Measurements from ENCODE around the gene ACOX2.

ACOX2 gene

DNA sequence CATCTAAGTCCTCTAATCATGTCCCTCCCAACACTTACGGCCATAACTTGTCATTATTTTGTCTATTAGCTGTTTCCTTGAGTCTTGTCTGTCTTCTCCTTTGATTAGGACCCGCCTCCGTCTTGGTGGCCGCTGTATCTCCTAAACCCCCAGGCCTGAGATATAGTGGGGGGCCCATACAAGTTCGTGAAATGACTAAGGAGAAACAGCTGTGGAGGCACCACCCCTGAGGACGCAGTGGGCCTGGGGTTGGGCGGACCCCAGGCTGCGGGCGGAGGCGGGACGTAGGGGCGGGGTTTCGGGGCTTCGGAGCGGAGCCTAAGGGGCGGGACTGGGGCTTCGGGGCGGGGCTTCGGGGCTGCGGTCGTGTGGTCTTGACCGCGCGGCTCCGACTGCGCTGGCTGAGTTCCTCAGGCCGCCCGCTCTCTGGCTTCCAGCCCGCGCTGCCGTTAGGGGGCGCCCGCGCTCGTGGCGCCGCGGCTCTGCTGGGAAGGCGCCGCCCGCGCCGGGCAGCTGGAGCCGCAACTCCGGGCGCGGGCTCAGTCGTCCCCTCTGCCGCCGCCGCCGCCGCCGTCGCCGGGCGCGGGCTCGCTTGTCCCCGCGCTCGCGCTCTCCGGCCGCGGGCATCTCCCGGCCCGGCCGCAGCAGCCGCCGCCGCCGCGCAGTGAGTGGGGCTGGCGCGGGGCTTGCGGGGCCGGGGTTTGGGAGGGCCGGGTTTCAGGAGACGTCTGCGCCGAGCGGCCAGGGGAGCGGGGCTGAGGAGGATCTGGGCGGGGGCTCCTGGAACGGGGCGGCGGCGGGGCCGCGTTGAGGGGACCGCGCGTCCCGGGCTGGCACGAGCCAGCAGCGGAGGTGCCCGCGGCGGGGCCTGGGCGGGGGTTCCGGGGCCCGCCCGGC is 45.2 kb downstream of the ACOX2 start, which contains the start of gene KCTD6:
TSS of gene KCTD6 (plus strand) at position 591 of the 897 bp plus-strand sequence. CDS start 6,660 bp downstream, outside the sequence.
- peak within 1 kb of the TSS; percentile 89 for H3K4me3 ChIP-seq (ENCODE audit: low read length)
- peak; percentile 93 for DNase-seq (ENCODE audit: low read depth)
- TF ChIP-seq, protein P1, sequence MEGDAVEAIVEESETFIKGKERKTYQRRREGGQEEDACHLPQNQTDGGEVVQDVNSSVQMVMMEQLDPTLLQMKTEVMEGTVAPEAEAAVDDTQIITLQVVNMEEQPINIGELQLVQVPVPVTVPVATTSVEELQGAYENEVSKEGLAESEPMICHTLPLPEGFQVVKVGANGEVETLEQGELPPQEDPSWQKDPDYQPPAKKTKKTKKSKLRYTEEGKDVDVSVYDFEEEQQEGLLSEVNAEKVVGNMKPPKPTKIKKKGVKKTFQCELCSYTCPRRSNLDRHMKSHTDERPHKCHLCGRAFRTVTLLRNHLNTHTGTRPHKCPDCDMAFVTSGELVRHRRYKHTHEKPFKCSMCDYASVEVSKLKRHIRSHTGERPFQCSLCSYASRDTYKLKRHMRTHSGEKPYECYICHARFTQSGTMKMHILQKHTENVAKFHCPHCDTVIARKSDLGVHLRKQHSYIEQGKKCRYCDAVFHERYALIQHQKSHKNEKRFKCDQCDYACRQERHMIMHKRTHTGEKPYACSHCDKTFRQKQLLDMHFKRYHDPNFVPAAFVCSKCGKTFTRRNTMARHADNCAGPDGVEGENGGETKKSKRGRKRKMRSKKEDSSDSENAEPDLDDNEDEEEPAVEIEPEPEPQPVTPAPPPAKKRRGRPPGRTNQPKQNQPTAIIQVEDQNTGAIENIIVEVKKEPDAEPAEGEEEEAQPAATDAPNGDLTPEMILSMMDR (conservative IDR thresholded peaks at IDR 0.05; ENCODE audit: low read length), result peak; percentile 38

- no peak for DNase-seq (ENCODE audit: low read depth)
- TF ChIP-seq, protein P1 (conservative IDR thresholded peaks at IDR 0.05; ENCODE audit: low read length), result no peak
- peak overlapping the region; percentile 46 for H3K4me3 ChIP-seq (ENCODE audit: low read length)
Observed at GRCh38 chr3:58490860-58491501, 46.0 kb downstream of the ACOX2 start.

DNA sequence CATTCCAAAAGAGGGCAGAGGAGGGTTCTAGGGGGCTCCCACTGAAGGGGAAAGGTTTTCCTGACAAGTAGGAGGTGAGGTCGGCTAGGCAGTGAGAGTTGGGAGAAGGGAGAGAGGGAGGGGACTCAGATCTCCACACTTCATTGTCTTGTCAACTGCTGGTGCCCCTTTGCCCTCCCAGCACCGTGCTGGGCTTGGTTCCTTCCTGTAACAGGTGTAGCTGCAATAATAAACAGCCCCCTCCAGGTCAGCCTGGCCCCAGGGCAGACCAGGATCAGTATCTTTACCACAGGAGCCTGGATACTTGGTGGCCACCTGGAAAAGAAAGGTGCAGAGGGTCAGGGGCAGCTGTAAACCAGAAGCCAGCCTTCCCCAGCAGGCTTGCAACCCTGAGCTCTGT is 48.0 kb downstream of the ACOX2 start:
- no peak for DNase-seq (ENCODE audit: low read depth)
- no peak overlapping the region for H3K4me3 ChIP-seq (ENCODE audit: low read length)
- TF ChIP-seq, protein P1 (conservative IDR thresholded peaks at IDR 0.05; ENCODE audit: low read length), result no peak

DNA sequence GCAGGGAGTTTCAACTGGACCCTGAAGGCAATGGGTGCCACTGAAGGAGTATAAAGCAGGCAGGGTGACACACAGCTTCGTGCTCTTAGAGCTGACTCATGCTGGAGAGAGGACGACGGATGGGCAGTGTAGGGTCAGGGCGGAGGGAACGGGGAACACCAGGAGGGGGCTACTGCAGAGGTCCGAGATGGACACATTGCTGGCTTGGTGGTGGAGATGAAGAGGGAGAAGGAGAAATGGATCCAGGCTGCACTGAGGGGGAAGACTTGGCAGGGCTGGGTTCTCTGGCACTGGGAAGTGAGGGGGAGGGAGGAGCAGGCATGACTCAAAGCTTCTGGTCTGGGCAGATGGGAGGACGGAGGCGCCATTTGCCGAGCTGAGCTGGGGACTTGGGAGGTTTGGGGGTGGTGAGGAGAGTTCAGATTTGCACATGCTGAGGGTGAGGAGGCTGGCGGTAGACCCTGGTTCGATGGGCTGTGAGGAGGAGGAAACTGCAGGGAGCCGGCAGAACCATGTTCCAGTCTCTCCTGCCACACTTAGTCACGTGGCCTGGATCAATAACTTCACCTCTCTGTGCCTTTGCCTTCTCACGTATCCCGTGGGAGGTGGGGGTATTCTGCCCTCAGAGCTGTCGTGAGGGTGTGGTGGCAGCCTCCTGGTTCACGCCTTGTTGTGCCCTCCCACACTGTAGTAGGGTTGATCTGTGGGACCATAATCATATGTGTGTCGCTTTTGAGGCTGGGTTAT is 49.7 kb downstream of the ACOX2 start:
- peak; percentile 63 for DNase-seq (ENCODE audit: low read depth)
- no peak overlapping the region for H3K4me3 ChIP-seq (ENCODE audit: low read length)
- TF ChIP-seq, protein P1 (conservative IDR thresholded peaks at IDR 0.05; ENCODE audit: low read length), result no peak

GRCh38 chr3:58485801-58486435 is 51.1 kb downstream of the ACOX2 start:
- TF ChIP-seq, protein P1 (conservative IDR thresholded peaks at IDR 0.05; ENCODE audit: low read length), result no peak
- no peak for DNase-seq (ENCODE audit: low read depth)
- H3K4me3 ChIP-seq (ENCODE audit: low read length), result no peak overlapping the region

- DNase-seq (ENCODE audit: low read depth), result no peak
- H3K4me3 ChIP-seq (ENCODE audit: low read length), result no peak overlapping the region
- TF ChIP-seq, protein P1 (conservative IDR thresholded peaks at IDR 0.05; ENCODE audit: low read length), result no peak
Observed at GRCh38 chr3:58484722-58485069, 52.3 kb downstream of the ACOX2 start.

Measured in AG10803 (cell line).